Kidney (tissue), 14 donors: ENCODE results near the gene KIAA0586. TPM values are rescaled to one million over a fixed set of nuclear protein-coding genes. Genes with fewer than 3 reads are reported as not detected.
A peak's percentile ranks its signal among the peaks of the same experiment; 100 is the strongest.
"Not testable (repeated sequence)": the region's sequence is repeated elsewhere in the genome, so short reads cannot be mapped to it uniquely, and the experiment has no call there.

Experiments
- DNase-seq, 5 donors: peaks; one replicate each; pipeline ENCODE4 v3.0.0-alpha.2; 2013 to 2020
- FAIRE-seq: peaks from 2 replicates; lab custom pipeline; 2012; peaks lifted over from hg19 to GRCh38; lab: Jason Lieb, UNC
- H3K27ac ChIP-seq, 2 donors: one replicate each; pipeline ENCODE4 v1.7.0; 2013; ENCODE audit warnings: low read depth in 2 of 2, low read length in 2 of 2, inconsistent platforms in 1 of 2
- H3K27me3 ChIP-seq: one replicate; pipeline ENCODE4 v1.7.1; 2013; ENCODE audit warnings: low read length, inconsistent platforms; ENCODE audit not compliant: control insufficient read depth, insufficient read depth
- H3K36me3 ChIP-seq, 3 donors: one replicate each; pipeline versions ENCODE4 v1.7.0 to v1.7.1; 2013; ENCODE audit warnings: low read length in 3 of 3, control low read depth in 1 of 3, inconsistent platforms in 1 of 3; ENCODE audit not compliant: insufficient read depth in 3 of 3, control insufficient read depth in 2 of 3
- H3K4me1 ChIP-seq, 3 donors: one replicate each; pipeline versions ENCODE4 v1.7.0 to v1.7.1; 2013; ENCODE audit warnings: low read length in 3 of 3, inconsistent platforms in 1 of 3, low read depth in 1 of 3; ENCODE audit not compliant: control insufficient read depth in 2 of 3, insufficient read depth in 2 of 3
- H3K4me3 ChIP-seq, 3 donors: one replicate each; pipeline versions ENCODE4 v1.7.0 to v1.8.1; 2013; ENCODE audit warnings: low read length in 3 of 3, control low read depth in 1 of 3, inconsistent platforms in 1 of 3
- H3K9ac ChIP-seq, 3 donors: one replicate each; pipeline versions ENCODE4 v1.7.0 to v1.7.1; 2013; ENCODE audit warnings: low read length in 3 of 3, control low read depth in 1 of 3, inconsistent platforms in 1 of 3
- H3K9me3 ChIP-seq, 3 donors: one replicate each; pipeline versions ENCODE4 v1.7.0 to v1.7.1; 2013; ENCODE audit warnings: low read length in 3 of 3, control low read depth in 1 of 3, inconsistent platforms in 1 of 3; ENCODE audit not compliant: control insufficient read depth in 2 of 3, insufficient read depth in 1 of 3
- intact Hi-C: fragments of 100-400 bp; cut with DNase I; formaldehyde crosslinking; loops from one replicate; pipeline ENCODE4 v1.11.1; 2022
- polyA plus RNA-seq: library from polyadenylated mRNA; stranded (reverse); fragments of 350-450 nt; fragmentation: Illumina TruSeq; extraction: RNeasy Lipid Tissue Mini Kit (QIAGEN cat#74804); gene quantifications from one replicate; pipeline ENCODE4 v1.2.3, GENCODE V29; 2014; ENCODE audit warnings: low read depth, low replicate concordance; ENCODE audit not compliant: insufficient read depth
- total RNA-seq: library from RNA; stranded (reverse); fragmentation: NEBNext Ultra II Directional; extraction: Animal tissue kit (Norgen Biotek cat#: 25700); gene quantifications from one replicate; pipeline ENCODE4 v1.2.1, GENCODE V29; 2021
- TF ChIP-seq, protein P1 (sequence below): IDR thresholded peaks from 3 replicates; pipeline ENCODE4 v1.5.1; 2012; ENCODE audit warnings: mild to moderate bottlenecking, moderate library complexity, borderline replicate concordance; ENCODE audit not compliant: insufficient read depth; ENCODE audit errors: extremely low read depth
- donor health status: control.
- donor health status: control.
- donor health status: control.
- donor health status: control.
- donor health status: control.
- donor health status: DM: yes; HTN: yes; CAD: no.
- donor health status: Normal renal cell carcinoma (clear cell type).

The KIAA0586 gene
- total and polyA plus RNA-seq, 2 donors from 2014 or later: 4.7 to 16.8 TPM

DNA sequence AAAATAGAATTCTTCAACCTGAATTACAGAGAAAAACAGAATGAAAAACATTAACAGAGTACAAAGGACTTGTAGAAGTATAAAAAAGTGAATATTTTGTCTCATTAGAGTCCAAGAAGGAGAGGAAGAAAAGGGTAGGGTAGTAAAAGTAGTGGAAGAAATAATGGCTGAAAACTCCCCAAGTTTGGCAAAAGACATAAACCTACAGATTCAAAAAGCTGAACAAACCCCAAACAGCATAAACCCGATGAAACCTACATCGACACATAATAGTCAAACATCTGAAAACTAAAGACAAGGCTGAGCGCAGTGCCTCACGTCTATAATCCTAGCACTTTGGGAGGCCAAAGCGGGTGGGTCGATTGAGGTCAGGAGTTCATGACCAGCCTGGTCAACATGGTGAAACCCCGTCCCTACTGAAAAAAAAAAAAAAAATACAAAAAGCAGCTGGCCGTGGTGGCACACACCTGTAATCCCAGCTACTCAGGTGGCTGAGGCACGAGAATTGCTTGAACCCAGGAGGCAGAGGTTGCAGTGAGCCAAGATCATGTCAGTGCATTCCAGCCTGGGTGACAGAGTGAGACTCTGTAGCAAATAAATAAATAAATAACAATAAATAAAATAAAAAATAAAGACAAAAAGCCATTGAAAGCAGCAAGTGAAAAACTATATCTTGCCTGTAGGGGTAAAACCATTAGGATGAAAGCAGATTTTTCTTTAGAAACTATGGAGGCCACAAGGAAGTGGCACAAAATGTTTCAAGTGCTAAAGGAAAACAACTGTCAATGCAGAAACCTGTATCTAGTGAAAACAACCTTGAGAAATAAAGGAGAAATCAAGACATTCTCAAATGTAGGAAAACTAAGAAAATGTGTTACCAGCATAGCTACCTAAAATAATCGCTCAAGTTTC is 11.6 kb upstream of the KIAA0586 start:
- TF ChIP-seq, protein P1, sequence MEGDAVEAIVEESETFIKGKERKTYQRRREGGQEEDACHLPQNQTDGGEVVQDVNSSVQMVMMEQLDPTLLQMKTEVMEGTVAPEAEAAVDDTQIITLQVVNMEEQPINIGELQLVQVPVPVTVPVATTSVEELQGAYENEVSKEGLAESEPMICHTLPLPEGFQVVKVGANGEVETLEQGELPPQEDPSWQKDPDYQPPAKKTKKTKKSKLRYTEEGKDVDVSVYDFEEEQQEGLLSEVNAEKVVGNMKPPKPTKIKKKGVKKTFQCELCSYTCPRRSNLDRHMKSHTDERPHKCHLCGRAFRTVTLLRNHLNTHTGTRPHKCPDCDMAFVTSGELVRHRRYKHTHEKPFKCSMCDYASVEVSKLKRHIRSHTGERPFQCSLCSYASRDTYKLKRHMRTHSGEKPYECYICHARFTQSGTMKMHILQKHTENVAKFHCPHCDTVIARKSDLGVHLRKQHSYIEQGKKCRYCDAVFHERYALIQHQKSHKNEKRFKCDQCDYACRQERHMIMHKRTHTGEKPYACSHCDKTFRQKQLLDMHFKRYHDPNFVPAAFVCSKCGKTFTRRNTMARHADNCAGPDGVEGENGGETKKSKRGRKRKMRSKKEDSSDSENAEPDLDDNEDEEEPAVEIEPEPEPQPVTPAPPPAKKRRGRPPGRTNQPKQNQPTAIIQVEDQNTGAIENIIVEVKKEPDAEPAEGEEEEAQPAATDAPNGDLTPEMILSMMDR: no peak
- no peak for DNase-seq
- no peak for FAIRE-seq
- Histone ChIP-seq H3K27me3 (no peaks in the 10 kb centered on the region), H3K36me3 (peaks cover 0 to 6% (median 3%) of the 10 kb centered on the region in 3 donors), H3K4me3 (no peak overlapping the region), H3K27ac (no peak overlapping the region), H3K9ac (no peak overlapping the region), H3K9me3 (peaks cover 0 to 1% (median 0%) of the 10 kb centered on the region in 3 donors), H3K4me1 (no peaks in the 10 kb centered on the region)
- intact Hi-C loops: no loop called here

DNA sequence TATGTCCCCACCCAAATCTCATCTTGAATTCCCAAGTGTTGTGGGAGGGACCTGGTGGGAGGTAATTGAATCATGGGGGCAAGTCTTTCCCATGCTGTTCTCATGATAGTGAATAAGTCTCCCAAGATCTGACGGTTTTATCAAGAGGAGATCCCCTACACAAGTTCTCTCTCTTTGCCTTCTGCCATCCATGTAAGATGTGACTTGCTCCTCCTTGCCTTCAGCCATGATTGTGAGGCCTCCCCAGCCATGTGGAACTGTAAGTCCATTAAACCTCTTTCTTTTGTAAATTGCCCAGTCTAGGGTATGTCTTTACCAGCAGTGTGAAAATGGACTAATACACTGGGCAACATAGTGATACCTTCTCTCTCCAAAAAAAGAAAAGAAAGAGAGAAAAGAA is 10.6 kb upstream of the KIAA0586 start:
- H3K27ac ChIP-seq, H3K4me1 ChIP-seq, H3K36me3 ChIP-seq, DNase-seq, H3K9ac ChIP-seq, intact Hi-C loops, FAIRE-seq, H3K27me3 ChIP-seq, H3K9me3 ChIP-seq, H3K4me3 ChIP-seq: not testable (repeated sequence)

DNA sequence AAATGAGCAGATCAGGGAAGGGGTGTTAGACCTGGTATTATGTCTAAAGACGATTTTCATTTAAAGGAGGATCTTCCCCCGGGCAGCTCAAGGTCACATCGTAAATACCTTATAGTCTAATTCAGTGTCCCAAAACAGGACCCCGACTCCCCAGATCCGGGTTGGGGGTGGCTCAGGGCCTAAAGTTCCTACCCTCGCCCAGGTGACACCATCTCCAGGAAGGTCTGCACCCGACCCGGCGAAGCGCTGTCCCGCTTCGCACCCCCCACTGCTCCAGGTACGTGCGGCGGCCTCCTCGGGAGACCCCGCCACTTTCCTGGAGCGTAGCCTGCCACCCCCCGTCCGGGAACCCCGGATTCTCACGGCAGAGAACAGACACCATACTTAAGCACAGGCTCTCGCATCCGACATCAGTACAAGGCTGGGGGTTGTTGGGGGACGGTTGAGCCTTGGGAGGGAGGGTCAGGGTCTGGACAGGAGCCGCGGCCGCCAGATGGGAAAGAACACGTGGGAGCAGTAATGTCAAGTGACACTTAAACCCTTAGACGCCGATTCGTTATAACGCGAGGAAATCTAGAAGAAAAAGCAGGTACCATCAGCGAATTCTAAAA is 744 bp upstream of the KIAA0586 start:
- H3K9me3 ChIP-seq: no peaks in the 10 kb centered on the region
- DNase-seq (peak in 4 of 5 donors; percentile 72 to 88 (median 82)), FAIRE-seq (no peak)
- H3K9ac ChIP-seq: peak overlapping the region; percentile 74 to 94 (median 87)
- no peaks in the 10 kb centered on the region for H3K27me3 ChIP-seq
- TF ChIP-seq, protein P1: no peak
- intact Hi-C loops: no loop called here
- peak overlapping the region; percentile 96 to 97 for H3K27ac ChIP-seq
- H3K4me3 ChIP-seq: peak overlapping the region; percentile 98 to 99 (median 99)
- peaks cover 0 to 3% (median 3%) of the 10 kb centered on the region in 3 donors for H3K4me1 ChIP-seq
- H3K36me3 ChIP-seq: peaks cover 0 to 2% (median 0%) of the 10 kb centered on the region in 3 donors
